Chondrocyte (in vitro differentiated cells): ENCODE measurements around the gene RGN. TPM values are rescaled to one million over a fixed set of nuclear protein-coding genes. Genes with fewer than 3 reads are reported as not detected.

Experiments
- DNase-seq: peaks from one replicate; pipeline ENCODE4 v3.0.0; 2021; ENCODE audit warnings: mixed read lengths, low spot score
- H3K27ac Mint-ChIP-seq: one replicate; pipeline ENCODE4 v1.8.0; 2021; ENCODE audit warnings: mild to moderate bottlenecking, moderate library complexity, mixed read lengths; ENCODE audit not compliant: unreplicated experiment
- H3K27me3 Mint-ChIP-seq: 2 replicates; pipeline ENCODE4 v1.8.0; 2021; ENCODE audit warnings: low read depth, mixed read lengths
- H3K36me3 Mint-ChIP-seq: 2 replicates; pipeline ENCODE4 v1.8.0; 2021; ENCODE audit warnings: low read depth, mixed read lengths
- H3K4me1 Mint-ChIP-seq: 2 replicates; pipeline ENCODE4 v1.8.0; 2021; ENCODE audit warnings: low read depth, mild to moderate bottlenecking, mixed read lengths
- H3K4me3 Mint-ChIP-seq: one replicate; pipeline ENCODE4 v1.8.0; 2021; ENCODE audit warnings: mild to moderate bottlenecking, moderate library complexity, mixed read lengths; ENCODE audit not compliant: unreplicated experiment
- H3K9me3 Mint-ChIP-seq: 2 replicates; pipeline ENCODE4 v1.8.0; 2021; ENCODE audit warnings: low read depth, mixed read lengths
- CTCF ChIP-seq: fragments of 200-600 bp; sonication (generic); IDR thresholded peaks from 2 replicates; pipeline ENCODE4 v1.5.0; 2021; ENCODE audit warnings: antibody characterized with exemption, mild to moderate bottlenecking, moderate library complexity
- total RNA-seq: library from RNA; stranded (reverse); gene quantifications from 3 replicates; pipeline ENCODE4 v1.2.1, GENCODE V29; 2021

Gene RGN
- total RNA-seq, 1 donor from 2014 or later = not detected

- H3K4me1 Mint-ChIP-seq = no peaks in the 10 kb centered on the region
- no peak overlapping the region for H3K4me3 Mint-ChIP-seq
- H3K27ac Mint-ChIP-seq = no peak overlapping the region
- no peaks in the 10 kb centered on the region for H3K36me3 Mint-ChIP-seq
- DNase-seq = no peak
- H3K9me3 Mint-ChIP-seq = no peaks in the 10 kb centered on the region
- no peaks in the 10 kb centered on the region for H3K27me3 Mint-ChIP-seq
- TF ChIP-seq CTCF = no peak
Measured at GRCh38 chrX:47080915-47081236, 2.6 kb downstream of the RGN start.

- H3K27ac Mint-ChIP-seq = no peak overlapping the region
- H3K4me3 Mint-ChIP-seq = no peak overlapping the region
- no peaks in the 10 kb centered on the region for H3K27me3 Mint-ChIP-seq
- no peaks in the 10 kb centered on the region for H3K9me3 Mint-ChIP-seq
- no peaks in the 10 kb centered on the region for H3K36me3 Mint-ChIP-seq
- no peaks in the 10 kb centered on the region for H3K4me1 Mint-ChIP-seq
- no peak for TF ChIP-seq CTCF
- DNase-seq = no peak
Measured at GRCh38 chrX:47091149-47091775, 13.0 kb downstream of the RGN start.

GRCh38 chrX:47093248-47093647 lies 15.0 kb downstream of the RGN start:
- H3K4me3 Mint-ChIP-seq = no peak overlapping the region
- H3K4me1 Mint-ChIP-seq = no peaks in the 10 kb centered on the region
- no peak for DNase-seq
- peak; percentile 84 for TF ChIP-seq CTCF
- H3K27me3 Mint-ChIP-seq = no peaks in the 10 kb centered on the region
- no peaks in the 10 kb centered on the region for H3K36me3 Mint-ChIP-seq
- no peak overlapping the region for H3K27ac Mint-ChIP-seq
- H3K9me3 Mint-ChIP-seq = no peaks in the 10 kb centered on the region

GRCh38 chrX:47093860-47094259 lies 15.6 kb downstream of the RGN start:
- Mint-ChIP-seq H3K9me3 (no peaks in the 10 kb centered on the region), H3K27me3 (no peaks in the 10 kb centered on the region), H3K27ac (no peak overlapping the region), H3K4me1 (no peaks in the 10 kb centered on the region), H3K4me3 (no peak overlapping the region), H3K36me3 (no peaks in the 10 kb centered on the region)
- TF ChIP-seq CTCF = no peak
- no peak for DNase-seq

- no peaks in the 10 kb centered on the region for H3K4me1 Mint-ChIP-seq
- H3K4me3 Mint-ChIP-seq = no peak overlapping the region
- DNase-seq = no peak
- no peak overlapping the region for H3K27ac Mint-ChIP-seq
- no peak for TF ChIP-seq CTCF
- no peaks in the 10 kb centered on the region for H3K27me3 Mint-ChIP-seq
- H3K36me3 Mint-ChIP-seq = no peaks in the 10 kb centered on the region
- H3K9me3 Mint-ChIP-seq = peaks cover 6% of the 10 kb centered on the region
Measured at GRCh38 chrX:47097018-47097417, 18.8 kb downstream of the RGN start.
